ENCODE data around the gene C15orf39. TPM values are rescaled to one million over a fixed set of nuclear protein-coding genes. Genes with fewer than 3 reads are reported as not detected.
"Not testable (repeated sequence)": the region's sequence is repeated elsewhere in the genome, so short reads cannot be mapped to it uniquely, and the experiment has no call there.

Gene C15orf39
- total and polyA plus RNA-seq, 4 donors = 2.6 to 15.0 (median 10.3) TPM

- Histone ChIP-seq H3K4me1 (ENCODE audit: control insufficient read depth, insufficient read depth, low read length) (no peaks in the 10 kb centered on the region), H3K36me3 (ENCODE audit: control insufficient read depth, insufficient read depth, low read length) (no peaks in the 10 kb centered on the region), H3K9me3 (ENCODE audit: control insufficient read depth, insufficient read depth, low read length) (no peaks in the 10 kb centered on the region), H3K27me3 (ENCODE audit: control insufficient read depth, insufficient read depth, low read length) (peaks cover 8% of the 10 kb centered on the region), H3K4me3 (ENCODE audit: low read depth, low read length) (no peak overlapping the region), H3K27ac (ENCODE audit: low read depth, low read length) (no peak overlapping the region)
- no peak for DNase-seq (ENCODE audit: low read depth in 4 of 6, low spot score in 6 of 6)
- WGBS (ENCODE audit: insufficient coverage) = 78% methylated on average over 11 of the region's 14 CpGs
These were observed 32.0 kb downstream of the C15orf39 start for GRCh38 chr15:75233504-75234190.

- Histone ChIP-seq H3K36me3 (ENCODE audit: control insufficient read depth, insufficient read depth, low read length) (no peaks in the 10 kb centered on the region), H3K4me3 (ENCODE audit: low read depth, low read length) (no peak overlapping the region), H3K27ac (ENCODE audit: low read depth, low read length) (no peak overlapping the region), H3K9me3 (ENCODE audit: control insufficient read depth, insufficient read depth, low read length) (no peaks in the 10 kb centered on the region), H3K27me3 (ENCODE audit: control insufficient read depth, insufficient read depth, low read length) (peaks cover 8% of the 10 kb centered on the region), H3K4me1 (ENCODE audit: control insufficient read depth, insufficient read depth, low read length) (no peaks in the 10 kb centered on the region)
- no peak for DNase-seq (ENCODE audit: low read depth in 4 of 6, low spot score in 6 of 6)
- 70% methylated on average over 3 of the region's 5 CpGs for WGBS (ENCODE audit: insufficient coverage)
These were observed 32.6 kb downstream of the C15orf39 start for GRCh38 chr15:75234191-75234810.

- 74% methylated on average over 8 of the region's 10 CpGs for WGBS (ENCODE audit: insufficient coverage)
- H3K36me3 ChIP-seq (ENCODE audit: control insufficient read depth, insufficient read depth, low read length) = no peaks in the 10 kb centered on the region
- H3K9me3 ChIP-seq (ENCODE audit: control insufficient read depth, insufficient read depth, low read length) = no peaks in the 10 kb centered on the region
- DNase-seq (ENCODE audit: low read depth in 4 of 6, low spot score in 6 of 6) = no peak
- H3K4me3 ChIP-seq (ENCODE audit: low read depth, low read length) = no peak overlapping the region
- no peak overlapping the region for H3K27ac ChIP-seq (ENCODE audit: low read depth, low read length)
- no peaks in the 10 kb centered on the region for H3K4me1 ChIP-seq (ENCODE audit: control insufficient read depth, insufficient read depth, low read length)
- peaks cover 8% of the 10 kb centered on the region for H3K27me3 ChIP-seq (ENCODE audit: control insufficient read depth, insufficient read depth, low read length)
These were observed 33.5 kb downstream of the C15orf39 start for GRCh38 chr15:75235051-75235673.

- H3K4me1 ChIP-seq (ENCODE audit: control insufficient read depth, insufficient read depth, low read length) = no peaks in the 10 kb centered on the region
- no peaks in the 10 kb centered on the region for H3K36me3 ChIP-seq (ENCODE audit: control insufficient read depth, insufficient read depth, low read length)
- no peak overlapping the region for H3K27ac ChIP-seq (ENCODE audit: low read depth, low read length)
- no peak for DNase-seq (ENCODE audit: low read depth in 4 of 6, low spot score in 6 of 6)
- peaks cover 8% of the 10 kb centered on the region for H3K27me3 ChIP-seq (ENCODE audit: control insufficient read depth, insufficient read depth, low read length)
- no peaks in the 10 kb centered on the region for H3K9me3 ChIP-seq (ENCODE audit: control insufficient read depth, insufficient read depth, low read length)
- H3K4me3 ChIP-seq (ENCODE audit: low read depth, low read length) = no peak overlapping the region
- WGBS (ENCODE audit: insufficient coverage) = 81% methylated on average over 11 of the region's 11 CpGs
These were observed 34.4 kb downstream of the C15orf39 start for GRCh38 chr15:75235760-75236729.

GRCh38 chr15:75237316-75237982 lies 35.8 kb downstream of the C15orf39 start:
- H3K4me1 ChIP-seq (ENCODE audit: control insufficient read depth, insufficient read depth, low read length) = no peaks in the 10 kb centered on the region
- H3K4me3 ChIP-seq (ENCODE audit: low read depth, low read length) = no peak overlapping the region
- H3K27ac ChIP-seq (ENCODE audit: low read depth, low read length) = no peak overlapping the region
- no peak for DNase-seq (ENCODE audit: low read depth in 4 of 6, low spot score in 6 of 6)
- H3K27me3 ChIP-seq (ENCODE audit: control insufficient read depth, insufficient read depth, low read length) = peaks cover 8% of the 10 kb centered on the region
- 52% methylated on average over 8 of the region's 11 CpGs for WGBS (ENCODE audit: insufficient coverage)
- no peaks in the 10 kb centered on the region for H3K36me3 ChIP-seq (ENCODE audit: control insufficient read depth, insufficient read depth, low read length)
- no peaks in the 10 kb centered on the region for H3K9me3 ChIP-seq (ENCODE audit: control insufficient read depth, insufficient read depth, low read length)

GRCh38 chr15:75238150-75238549 lies 36.5 kb downstream of the C15orf39 start:
- Histone ChIP-seq H3K27me3 (ENCODE audit: control insufficient read depth, insufficient read depth, low read length) (peaks cover 5% of the 10 kb centered on the region), H3K27ac (ENCODE audit: low read depth, low read length) (no peak overlapping the region), H3K9me3 (ENCODE audit: control insufficient read depth, insufficient read depth, low read length) (no peaks in the 10 kb centered on the region), H3K36me3 (ENCODE audit: control insufficient read depth, insufficient read depth, low read length) (no peaks in the 10 kb centered on the region), H3K4me1 (ENCODE audit: control insufficient read depth, insufficient read depth, low read length) (no peaks in the 10 kb centered on the region), H3K4me3 (ENCODE audit: low read depth, low read length) (no peak overlapping the region)
- no peak for DNase-seq (ENCODE audit: low read depth in 4 of 6, low spot score in 6 of 6)
- WGBS (ENCODE audit: insufficient coverage) = 78% methylated on average over 2 of the region's 5 CpGs

- H3K4me3 ChIP-seq (ENCODE audit: low read depth, low read length); H3K27me3 ChIP-seq (ENCODE audit: control insufficient read depth, insufficient read depth, low read length); H3K9me3 ChIP-seq (ENCODE audit: control insufficient read depth, insufficient read depth, low read length); H3K4me1 ChIP-seq (ENCODE audit: control insufficient read depth, insufficient read depth, low read length); H3K36me3 ChIP-seq (ENCODE audit: control insufficient read depth, insufficient read depth, low read length); DNase-seq (ENCODE audit: low read depth in 4 of 6, low spot score in 6 of 6); H3K27ac ChIP-seq (ENCODE audit: low read depth, low read length): not testable (repeated sequence)
- 80% methylated on average over 1 of the region's 1 CpG for WGBS (ENCODE audit: insufficient coverage)
These were observed 44.1 kb downstream of the C15orf39 start for GRCh38 chr15:75245741-75246140.

- H3K36me3 ChIP-seq (ENCODE audit: control insufficient read depth, insufficient read depth, low read length); H3K4me1 ChIP-seq (ENCODE audit: control insufficient read depth, insufficient read depth, low read length); H3K4me3 ChIP-seq (ENCODE audit: low read depth, low read length); DNase-seq (ENCODE audit: low read depth in 4 of 6, low spot score in 6 of 6); H3K27ac ChIP-seq (ENCODE audit: low read depth, low read length); H3K27me3 ChIP-seq (ENCODE audit: control insufficient read depth, insufficient read depth, low read length); H3K9me3 ChIP-seq (ENCODE audit: control insufficient read depth, insufficient read depth, low read length): not testable (repeated sequence)
- 84% methylated on average over 5 of the region's 6 CpGs for WGBS (ENCODE audit: insufficient coverage)
These were observed 47.3 kb downstream of the C15orf39 start for GRCh38 chr15:75248991-75249390.

GRCh38 chr15:75249726-75250125 lies 48.0 kb downstream of the C15orf39 start:
- Histone ChIP-seq H3K4me3 (ENCODE audit: low read depth, low read length) (no peak overlapping the region), H3K27ac (ENCODE audit: low read depth, low read length) (no peak overlapping the region), H3K36me3 (ENCODE audit: control insufficient read depth, insufficient read depth, low read length) (no peaks in the 10 kb centered on the region), H3K27me3 (ENCODE audit: control insufficient read depth, insufficient read depth, low read length) (peaks cover 2% of the 10 kb centered on the region), H3K4me1 (ENCODE audit: control insufficient read depth, insufficient read depth, low read length) (no peaks in the 10 kb centered on the region), H3K9me3 (ENCODE audit: control insufficient read depth, insufficient read depth, low read length) (no peaks in the 10 kb centered on the region)
- DNase-seq (ENCODE audit: low read depth in 4 of 6, low spot score in 6 of 6) = no peak
- WGBS (ENCODE audit: insufficient coverage) = no CpG with 5 or more reads among the region's 4 CpGs

Data from spinal cord (tissue), 10 donors.